ENCODE measurements around the gene SPO11.
"Not testable (repeated sequence)": the region's sequence is repeated elsewhere in the genome, so short reads cannot be mapped to it uniquely, and the experiment has no call there.

Gene SPO11

DNA sequence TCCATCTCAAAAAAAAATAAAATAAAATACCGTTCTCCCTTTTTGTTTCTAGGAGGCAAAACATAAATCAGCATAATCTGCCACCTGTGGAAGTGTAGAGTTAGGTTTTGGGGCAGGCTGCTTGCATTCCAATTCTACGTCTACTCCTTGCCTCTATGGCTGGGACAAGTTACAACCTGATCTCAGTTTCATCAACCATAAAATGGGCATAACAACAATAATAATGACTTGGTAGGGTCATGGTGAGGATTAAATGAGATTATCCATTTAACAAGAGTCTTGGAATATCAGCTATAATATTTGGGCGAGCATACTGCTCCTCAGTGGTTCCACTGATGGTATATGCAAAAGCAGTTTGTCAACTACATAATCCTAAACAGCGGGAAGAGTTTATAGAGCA, 17.8 kb downstream of the SPO11 start:
- Histone ChIP-seq H3K27me3 (ENCODE audit: control insufficient read depth in 1 of 2, insufficient read depth in 2 of 2, low read length in 2 of 2) (no peaks in the 10 kb centered on the region), H3K27ac (ENCODE audit: low read depth, low read length) (no peak overlapping the region), H3K4me1 (ENCODE audit: insufficient read depth, low read length) (peaks cover 8% of the 10 kb centered on the region), H3K36me3 (ENCODE audit: insufficient read depth, low read length) (no peaks in the 10 kb centered on the region), H3K4me3 (ENCODE audit: low read depth in 1 of 2, low read length in 2 of 2) (no peak overlapping the region), H3K9me3 (ENCODE audit: low read length) (no peaks in the 10 kb centered on the region), H3K9ac (ENCODE audit: low read length) (no peak overlapping the region)

DNA sequence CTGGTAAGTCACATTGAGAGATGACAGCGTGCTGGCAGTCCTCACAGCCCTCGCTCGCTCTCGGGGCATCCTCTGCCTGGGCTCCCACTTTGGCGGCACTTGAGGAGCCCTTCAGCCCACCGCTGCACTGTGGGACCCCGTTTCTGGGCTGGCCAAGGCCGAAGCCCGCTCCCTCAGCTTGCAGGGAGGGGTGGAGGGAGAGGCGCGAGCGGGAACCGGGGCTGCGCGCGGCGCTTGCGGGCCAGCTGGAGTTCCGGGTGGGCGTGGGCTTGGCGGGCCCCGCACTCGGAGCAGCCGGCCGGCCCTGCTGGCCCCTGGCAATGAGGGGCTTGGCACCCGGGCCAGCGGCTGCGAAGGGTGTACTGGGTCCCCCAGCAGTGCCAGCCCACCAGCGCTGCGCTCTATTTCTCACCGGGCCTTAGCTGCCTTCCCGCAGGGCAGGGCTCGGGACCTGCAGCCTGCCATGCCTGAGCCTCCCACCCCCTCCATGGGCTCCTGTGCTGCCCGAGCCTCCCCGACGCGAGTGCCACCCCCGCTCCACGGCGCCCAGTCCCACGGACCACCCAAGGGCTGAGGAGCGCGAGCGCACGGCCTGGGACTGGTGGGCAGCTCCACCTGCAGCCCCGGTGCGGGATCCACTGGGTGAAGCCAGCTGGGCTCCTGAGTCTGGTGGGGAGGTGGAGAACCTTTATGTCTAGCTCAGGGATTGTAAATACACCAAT, 18.8 kb downstream of the SPO11 start:
- not testable (repeated sequence) for H3K27ac ChIP-seq (ENCODE audit: low read depth, low read length); H3K4me3 ChIP-seq (ENCODE audit: low read depth in 1 of 2, low read length in 2 of 2); H3K36me3 ChIP-seq (ENCODE audit: insufficient read depth, low read length); H3K27me3 ChIP-seq (ENCODE audit: control insufficient read depth in 1 of 2, insufficient read depth in 2 of 2, low read length in 2 of 2); H3K9me3 ChIP-seq (ENCODE audit: low read length); H3K9ac ChIP-seq (ENCODE audit: low read length)
- peaks cover 11% of the 10 kb centered on the region for H3K4me1 ChIP-seq (ENCODE audit: insufficient read depth, low read length)

DNA sequence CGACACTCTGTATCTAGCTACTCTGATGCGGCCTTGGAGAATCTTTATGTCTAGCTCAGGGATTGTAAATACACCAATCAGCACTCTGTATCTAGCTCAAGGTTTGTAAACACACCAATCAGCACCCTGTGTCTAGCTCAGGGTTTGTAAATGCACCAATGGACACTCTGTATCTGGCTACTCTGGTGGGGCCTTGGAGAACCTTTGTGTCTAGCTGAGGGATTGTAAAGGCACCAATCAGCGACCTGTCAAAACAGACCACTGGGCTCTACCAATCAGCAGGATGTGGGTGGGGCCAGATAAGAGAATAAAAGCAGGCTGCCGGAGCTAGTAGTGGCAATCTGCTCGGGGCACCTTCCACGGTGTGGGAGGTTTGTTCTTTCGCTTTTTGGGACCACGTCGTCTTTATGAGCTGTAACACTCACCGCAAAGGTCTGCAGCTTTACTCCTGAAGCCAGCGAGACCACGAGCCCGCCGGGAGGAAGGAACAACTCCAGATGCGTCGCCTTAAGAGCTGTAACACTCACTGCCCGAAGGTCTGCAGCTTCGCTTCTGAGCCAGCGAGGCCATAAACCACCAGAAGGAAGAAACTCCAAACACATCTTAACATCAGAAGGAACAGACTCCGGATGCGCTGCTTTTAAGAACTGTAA, 19.4 kb downstream of the SPO11 start:
- peaks cover 11% of the 10 kb centered on the region for H3K36me3 ChIP-seq (ENCODE audit: insufficient read depth, low read length)
- not testable (repeated sequence) for H3K27me3 ChIP-seq (ENCODE audit: control insufficient read depth in 1 of 2, insufficient read depth in 2 of 2, low read length in 2 of 2); H3K4me3 ChIP-seq (ENCODE audit: low read depth in 1 of 2, low read length in 2 of 2); H3K27ac ChIP-seq (ENCODE audit: low read depth, low read length); H3K9ac ChIP-seq (ENCODE audit: low read length); H3K9me3 ChIP-seq (ENCODE audit: low read length)
- H3K4me1 ChIP-seq (ENCODE audit: insufficient read depth, low read length) = peaks cover 11% of the 10 kb centered on the region

DNA sequence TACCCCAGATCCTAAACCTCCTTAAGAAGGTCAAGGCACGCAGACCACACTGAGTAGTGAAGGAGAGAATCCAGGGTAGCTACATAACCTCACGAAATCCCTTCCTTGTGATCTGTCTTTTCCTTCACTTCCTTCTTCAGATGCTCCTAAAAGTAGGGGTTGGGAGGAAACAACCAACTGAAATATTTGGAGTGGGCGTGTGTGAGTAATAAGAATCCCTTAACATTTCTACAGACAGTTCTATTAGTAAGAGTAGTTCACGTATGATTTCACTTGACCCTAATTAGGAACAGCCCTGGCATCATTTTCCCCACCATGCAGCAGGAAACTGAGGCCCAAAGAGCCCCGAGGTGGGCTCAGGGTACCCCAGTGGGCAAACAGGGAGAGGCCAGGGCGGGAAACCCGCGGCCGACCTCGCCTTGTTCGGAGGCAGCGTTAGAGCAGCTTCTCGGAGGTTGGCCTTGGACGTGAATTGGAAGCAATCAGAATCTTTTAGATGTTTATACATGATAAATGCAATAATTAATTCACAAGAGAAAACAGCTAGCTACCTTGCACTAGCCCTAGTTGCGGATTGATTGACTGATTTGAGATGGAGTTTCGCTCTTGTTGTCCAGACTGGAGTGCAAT, 20.6 kb downstream of the SPO11 start:
- no peak overlapping the region for H3K27ac ChIP-seq (ENCODE audit: low read depth, low read length)
- no peak overlapping the region for H3K4me3 ChIP-seq (ENCODE audit: low read depth in 1 of 2, low read length in 2 of 2)
- peaks cover 11% of the 10 kb centered on the region for H3K4me1 ChIP-seq (ENCODE audit: insufficient read depth, low read length)

DNA sequence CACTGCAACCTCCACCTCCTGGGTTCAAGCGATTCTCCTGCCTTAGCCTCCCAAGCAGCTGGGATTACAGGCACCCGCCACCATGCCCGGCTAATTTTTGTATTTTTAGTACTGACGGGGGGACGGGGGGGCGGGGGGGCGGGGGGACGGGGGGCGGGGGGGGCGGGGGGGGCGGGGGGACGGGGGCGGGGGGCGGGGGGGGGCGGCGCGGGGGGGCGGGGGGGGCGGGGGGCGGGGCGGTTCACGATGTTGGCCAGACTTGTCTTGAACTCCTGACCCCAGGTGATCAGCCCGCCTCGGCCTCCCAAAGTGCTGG, 21.1 kb downstream of the SPO11 start:
- not testable (repeated sequence) for H3K9ac ChIP-seq (ENCODE audit: low read length); H3K27me3 ChIP-seq (ENCODE audit: control insufficient read depth in 1 of 2, insufficient read depth in 2 of 2, low read length in 2 of 2); H3K9me3 ChIP-seq (ENCODE audit: low read length)
- Histone ChIP-seq H3K4me3 (ENCODE audit: low read depth in 1 of 2, low read length in 2 of 2) (peak overlapping the region in 1 of 2 donors; percentile 65), H3K27ac (ENCODE audit: low read depth, low read length) (peak overlapping the region; percentile 72), H3K4me1 (ENCODE audit: insufficient read depth, low read length) (peaks cover 11% of the 10 kb centered on the region), H3K36me3 (ENCODE audit: insufficient read depth, low read length) (peaks cover 21% of the 10 kb centered on the region)

More for the DNA sequence above, 20.6 kb downstream of the SPO11 start:
- Histone ChIP-seq H3K27me3 (ENCODE audit: control insufficient read depth in 1 of 2, insufficient read depth in 2 of 2, low read length in 2 of 2) (no peaks in the 10 kb centered on the region), H3K9ac (ENCODE audit: low read length) (no peak overlapping the region), H3K9me3 (ENCODE audit: low read length) (no peaks in the 10 kb centered on the region), H3K36me3 (ENCODE audit: insufficient read depth, low read length) (peaks cover 21% of the 10 kb centered on the region)

DNA sequence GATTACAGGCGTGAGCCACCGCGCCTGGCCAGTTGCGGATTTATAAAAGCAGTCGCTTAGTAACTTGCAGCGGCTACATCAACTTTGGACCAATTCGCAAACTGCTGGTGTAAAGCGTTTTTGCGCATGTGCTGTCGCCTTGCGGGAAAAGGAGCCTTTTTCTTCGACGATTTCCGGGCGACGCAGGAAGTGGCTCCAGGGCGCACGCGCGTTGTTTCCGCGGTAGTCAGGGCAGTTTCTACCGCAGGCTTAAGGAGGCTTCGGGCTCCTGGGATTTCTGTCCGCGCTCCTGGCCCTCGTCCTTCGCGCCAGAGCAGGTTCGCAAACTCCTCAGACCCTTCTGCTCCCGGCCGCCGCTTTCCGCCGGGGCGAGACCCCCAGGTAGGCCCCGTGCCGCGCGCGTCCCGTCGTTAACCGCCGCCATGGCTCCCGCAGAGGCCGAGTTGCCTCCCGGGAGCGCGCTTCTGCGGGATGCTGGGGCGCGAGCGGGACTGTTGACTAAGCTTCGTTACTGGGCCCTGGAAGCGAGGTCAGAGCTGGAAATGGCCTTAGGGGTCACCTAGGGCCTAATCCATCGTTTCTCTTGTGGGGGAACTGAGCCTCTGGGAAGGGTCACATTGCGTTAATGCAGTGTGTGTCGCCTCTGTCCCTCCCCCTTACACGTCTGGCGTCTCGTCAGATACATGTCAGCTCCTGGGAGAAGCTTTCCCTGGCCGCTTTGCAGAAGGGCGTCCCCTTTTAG, 21.6 kb downstream of the SPO11 start, which contains the start of gene RAE1:
Gene RAE1 (plus strand): TSS at position 214 of the 742 bp plus-strand sequence. CDS start 2,784 bp downstream, outside the sequence.
- Histone ChIP-seq H3K4me1 (ENCODE audit: insufficient read depth, low read length) (peaks cover 11% of the 10 kb centered on the region), H3K36me3 (ENCODE audit: insufficient read depth, low read length) (peaks cover 21% of the 10 kb centered on the region), H3K9me3 (ENCODE audit: low read length) (no peaks in the 10 kb centered on the region), H3K27me3 (ENCODE audit: control insufficient read depth in 1 of 2, insufficient read depth in 2 of 2, low read length in 2 of 2) (no peaks in the 10 kb centered on the region), H3K4me3 (ENCODE audit: low read depth in 1 of 2, low read length in 2 of 2) (peak within 1 kb of the TSS; percentile 65 to 93), H3K27ac (ENCODE audit: low read depth, low read length) (peak within 1 kb of the TSS; percentile 72), H3K9ac (ENCODE audit: low read length) (peak within 1 kb of the TSS; percentile 57)

DNA sequence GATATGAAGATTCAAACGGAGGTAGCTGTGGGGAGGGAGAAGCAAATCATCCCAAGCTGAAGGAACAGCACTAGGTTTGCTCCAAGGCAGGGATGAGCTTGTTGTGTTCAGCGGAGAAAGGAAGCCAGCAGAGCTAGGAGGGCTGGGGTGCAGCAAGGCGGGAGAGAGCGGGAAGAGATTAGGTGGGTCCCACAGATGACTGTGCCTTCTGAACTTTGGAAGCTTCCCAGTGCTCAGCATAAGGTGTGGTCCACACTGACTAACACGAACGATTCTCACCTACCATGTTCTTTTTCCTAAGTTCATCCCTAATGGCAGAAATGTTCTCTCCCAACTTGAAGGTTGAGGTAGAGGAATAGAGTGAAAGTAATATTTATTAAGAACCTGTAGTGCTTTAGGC, 22.7 kb downstream of the SPO11 start:
- Histone ChIP-seq H3K27ac (ENCODE audit: low read depth, low read length) (no peak overlapping the region), H3K9ac (ENCODE audit: low read length) (no peak overlapping the region)

DNA sequence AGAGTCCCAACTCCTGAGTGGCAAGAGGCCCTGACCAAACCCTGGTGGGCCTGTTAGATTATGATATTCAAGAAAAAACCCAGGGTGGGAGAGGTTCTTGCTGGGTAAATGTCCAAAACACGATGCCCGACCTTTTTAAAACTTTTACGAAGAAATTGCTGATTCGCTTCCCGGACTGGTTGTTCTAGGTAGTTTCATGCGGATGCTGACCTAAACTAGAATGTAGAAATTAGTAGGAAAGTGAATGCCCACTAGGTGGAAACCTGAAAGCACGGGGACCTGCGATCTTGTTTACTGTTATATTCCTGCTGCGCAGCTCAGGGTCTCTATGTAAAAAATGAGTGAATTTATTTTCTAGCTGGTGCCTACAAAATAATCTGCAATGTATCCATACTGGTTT, 23.7 kb downstream of the SPO11 start:
- H3K36me3 ChIP-seq (ENCODE audit: insufficient read depth, low read length) = peaks cover 21% of the 10 kb centered on the region
- peaks cover 11% of the 10 kb centered on the region for H3K4me1 ChIP-seq (ENCODE audit: insufficient read depth, low read length)
- no peak overlapping the region for H3K9ac ChIP-seq (ENCODE audit: low read length)
- no peak overlapping the region for H3K4me3 ChIP-seq (ENCODE audit: low read depth in 1 of 2, low read length in 2 of 2)
- no peaks in the 10 kb centered on the region for H3K27me3 ChIP-seq (ENCODE audit: control insufficient read depth in 1 of 2, insufficient read depth in 2 of 2, low read length in 2 of 2)
- no peak overlapping the region for H3K27ac ChIP-seq (ENCODE audit: low read depth, low read length)
- no peaks in the 10 kb centered on the region for H3K9me3 ChIP-seq (ENCODE audit: low read length)

More for the DNA sequence above, 22.7 kb downstream of the SPO11 start:
- Histone ChIP-seq H3K4me1 (ENCODE audit: insufficient read depth, low read length) (peaks cover 11% of the 10 kb centered on the region), H3K27me3 (ENCODE audit: control insufficient read depth in 1 of 2, insufficient read depth in 2 of 2, low read length in 2 of 2) (no peaks in the 10 kb centered on the region), H3K4me3 (ENCODE audit: low read depth in 1 of 2, low read length in 2 of 2) (peak overlapping the region in 1 of 2 donors; percentile 65), H3K9me3 (ENCODE audit: low read length) (no peaks in the 10 kb centered on the region), H3K36me3 (ENCODE audit: insufficient read depth, low read length) (peaks cover 21% of the 10 kb centered on the region)

DNA sequence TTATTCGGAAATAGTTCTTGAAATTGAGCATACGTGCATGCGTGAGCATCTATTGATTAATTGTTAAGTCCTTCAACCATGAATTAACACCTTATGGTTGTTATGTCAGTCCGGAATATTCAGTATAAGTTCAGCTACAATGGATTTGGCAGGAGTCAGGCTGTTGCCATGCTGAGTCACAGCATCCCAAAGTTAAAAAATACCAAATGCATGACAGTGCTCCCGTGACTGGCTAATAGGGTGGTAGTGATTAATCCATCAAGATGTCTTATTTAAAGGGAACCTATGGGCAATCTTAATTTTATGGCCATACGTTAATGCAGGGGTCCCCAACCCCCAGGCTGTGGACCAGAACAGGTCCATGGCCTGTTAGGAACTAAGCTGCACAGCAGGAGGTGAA, 31.9 kb downstream of the SPO11 start:
- no peaks in the 10 kb centered on the region for H3K9me3 ChIP-seq (ENCODE audit: low read length)

DNA sequence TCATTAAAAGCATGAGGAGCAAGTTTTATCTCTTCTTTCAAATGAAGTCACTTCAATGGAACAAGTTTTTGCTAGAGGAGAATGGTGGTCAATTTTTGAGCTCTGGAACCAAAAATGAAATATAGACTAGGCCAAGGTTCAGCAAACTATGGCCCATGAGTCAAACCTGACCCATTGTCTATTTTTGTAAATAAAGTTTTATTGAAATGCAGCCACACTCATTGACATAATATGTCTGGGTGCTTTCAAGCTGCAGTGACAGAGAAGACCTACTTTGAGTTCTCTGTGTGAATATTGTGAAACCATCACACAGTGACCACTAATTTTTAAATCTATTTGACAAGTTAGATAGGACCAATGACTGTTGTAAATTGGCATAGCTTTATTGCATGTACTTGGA, 34.8 kb downstream of the SPO11 start:
- H3K36me3 ChIP-seq (ENCODE audit: insufficient read depth, low read length) = peaks cover 44% of the 10 kb centered on the region
- no peaks in the 10 kb centered on the region for H3K4me1 ChIP-seq (ENCODE audit: insufficient read depth, low read length)
- no peak overlapping the region for H3K27ac ChIP-seq (ENCODE audit: low read depth, low read length)
- H3K9ac ChIP-seq (ENCODE audit: low read length) = no peak overlapping the region
- H3K27me3 ChIP-seq (ENCODE audit: control insufficient read depth in 1 of 2, insufficient read depth in 2 of 2, low read length in 2 of 2) = no peaks in the 10 kb centered on the region
- H3K9me3 ChIP-seq (ENCODE audit: low read length) = no peaks in the 10 kb centered on the region
- no peak overlapping the region for H3K4me3 ChIP-seq (ENCODE audit: low read depth in 1 of 2, low read length in 2 of 2)

More for the DNA sequence above, 31.9 kb downstream of the SPO11 start:
- no peaks in the 10 kb centered on the region for H3K4me1 ChIP-seq (ENCODE audit: insufficient read depth, low read length)
- H3K27ac ChIP-seq (ENCODE audit: low read depth, low read length) = no peak overlapping the region
- no peaks in the 10 kb centered on the region for H3K27me3 ChIP-seq (ENCODE audit: control insufficient read depth in 1 of 2, insufficient read depth in 2 of 2, low read length in 2 of 2)
- H3K4me3 ChIP-seq (ENCODE audit: low read depth in 1 of 2, low read length in 2 of 2) = no peak overlapping the region
- H3K9ac ChIP-seq (ENCODE audit: low read length) = no peak overlapping the region
- H3K36me3 ChIP-seq (ENCODE audit: insufficient read depth, low read length) = peaks cover 17% of the 10 kb centered on the region

DNA sequence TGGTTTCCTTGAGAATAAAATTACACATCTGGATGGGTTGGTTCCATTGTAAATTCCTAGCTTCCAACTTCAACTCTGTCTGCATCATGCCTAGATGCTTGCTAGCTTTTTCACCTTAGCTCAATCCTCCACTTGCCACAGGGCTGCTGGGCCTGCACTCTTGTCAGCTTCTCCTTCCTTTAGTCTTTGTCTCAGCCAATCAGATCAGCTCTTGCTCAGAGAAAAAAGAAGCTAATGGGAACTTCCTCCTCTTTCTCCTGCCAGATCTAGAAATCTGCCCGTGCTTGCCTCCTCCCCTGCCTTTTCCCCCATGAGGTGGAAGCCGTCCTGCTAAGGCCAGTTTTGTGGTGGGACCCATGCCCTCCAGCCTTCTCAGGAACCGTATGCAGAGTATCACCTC, 40.0 kb downstream of the SPO11 start:
- H3K9ac ChIP-seq (ENCODE audit: low read length) = no peak overlapping the region
- H3K4me1 ChIP-seq (ENCODE audit: insufficient read depth, low read length) = no peaks in the 10 kb centered on the region
- no peak overlapping the region for H3K27ac ChIP-seq (ENCODE audit: low read depth, low read length)
- no peak overlapping the region for H3K4me3 ChIP-seq (ENCODE audit: low read depth in 1 of 2, low read length in 2 of 2)
- no peaks in the 10 kb centered on the region for H3K9me3 ChIP-seq (ENCODE audit: low read length)
- H3K27me3 ChIP-seq (ENCODE audit: control insufficient read depth in 1 of 2, insufficient read depth in 2 of 2, low read length in 2 of 2) = no peaks in the 10 kb centered on the region
- peaks cover 81% of the 10 kb centered on the region for H3K36me3 ChIP-seq (ENCODE audit: insufficient read depth, low read length)
